Caco-2 (cell line): ENCODE results near the gene PFDN2. TPM values are rescaled to one million over a fixed set of nuclear protein-coding genes. Genes with fewer than 3 reads are reported as not detected.

ENCODE experiments used
- BruUV-seq: library from RNA; stranded (reverse); fragments of 400-500 nt; replicated peaks from 2 replicates; lab custom pipeline; 2021; lab: Mats Ljungman, UMichigan
- CTCF ChIA-PET: fragments of 300-600 bp; sonication (Branson Sonifier 250); formaldehyde crosslinking; loops from one replicate; lab custom pipeline; 2022; ENCODE audit warnings: antibody characterized with exemption; lab: Charles Lee
- POLR2A ChIA-PET: fragments of 300-600 bp; sonication (Branson Sonifier 250); formaldehyde crosslinking; loops from one replicate; lab custom pipeline; 2022; ENCODE audit warnings: antibody characterized with exemption; lab: Charles Lee
- DNase-seq, 2 experiments: peaks; one replicate each; pipeline versions ENCODE4 v3.0.0 to v3.0.0-alpha.2; 2020 to 2022
- H3K27me3 ChIP-seq: replicated peaks from 2 replicates; pipeline ENCODE4 v1.6.0; 2011; ENCODE audit warnings: low read length; ENCODE audit not compliant: control insufficient read depth, insufficient read depth
- H3K36me3 ChIP-seq: 2 replicates; pipeline ENCODE4 v1.5.1; 2011; ENCODE audit warnings: low read length; ENCODE audit not compliant: control insufficient read depth, insufficient read depth
- H3K4me1 ChIP-seq: fragments of 250-450 bp; sonication (Bioruptor Pico); 2 replicates; pipeline ENCODE4 v1.5.1; 2020; ENCODE audit warnings: mild to moderate bottlenecking
- H3K4me3 ChIP-seq: 2 replicates; pipeline ENCODE4 v1.5.1; 2011; ENCODE audit warnings: low read depth, mild to moderate bottlenecking, control low read depth, low read length
- H3K9me3 ChIP-seq: fragments of 250-450 bp; sonication (Bioruptor Pico); 2 replicates; pipeline ENCODE4 v1.5.1; 2020; ENCODE audit warnings: mild to moderate bottlenecking, moderate library complexity
- H3K27ac Mint-ChIP-seq: one replicate; pipeline ENCODE4 v1.8.0; 2022; ENCODE audit warnings: mixed read lengths; ENCODE audit not compliant: unreplicated experiment
- H3K27me3 Mint-ChIP-seq: one replicate; pipeline ENCODE4 v1.8.0; 2022; ENCODE audit warnings: mixed read lengths; ENCODE audit not compliant: insufficient read depth, unreplicated experiment
- H3K36me3 Mint-ChIP-seq: one replicate; pipeline ENCODE4 v1.8.0; 2022; ENCODE audit warnings: mild to moderate bottlenecking, mixed read lengths; ENCODE audit not compliant: insufficient read depth, unreplicated experiment
- H3K4me1 Mint-ChIP-seq: one replicate; pipeline ENCODE4 v1.8.0; 2022; ENCODE audit warnings: low read depth, mixed read lengths; ENCODE audit not compliant: unreplicated experiment
- H3K4me3 Mint-ChIP-seq: one replicate; pipeline ENCODE4 v1.8.0; 2022; ENCODE audit warnings: mild to moderate bottlenecking, moderate library complexity, mixed read lengths; ENCODE audit not compliant: unreplicated experiment
- H3K9me3 Mint-ChIP-seq: one replicate; pipeline ENCODE4 v1.8.0; 2022; ENCODE audit warnings: mixed read lengths; ENCODE audit not compliant: unreplicated experiment
- intact Hi-C: fragments of 100-400 bp; cut with micrococcal nuclease; formaldehyde crosslinking; loops from one replicate; pipeline ENCODE4 v1.10.0; 2022; ENCODE audit not compliant: unreplicated experiment
- total RNA-seq: library from RNA; stranded (reverse); gene quantifications from 2 replicates; pipeline ENCODE4 v1.2.3, GENCODE V29; 2022
- TF ChIP-seq, protein P1 (sequence below), 2 experiments: fragments of 200-600 bp in 1 of 2; IDR thresholded peaks; 1 replicate in 1 of 2; 2 replicates in 1 of 2; pipeline versions ENCODE4 v1.5.1 to v1.8.0; 2011 to 2022; ENCODE audit warnings: antibody characterized with exemption in 1 of 2, control low read depth in 1 of 2, inconsistent platforms in 1 of 2, low read depth in 1 of 2, low read length in 1 of 2, mild to moderate bottlenecking in 1 of 2, moderate library complexity in 1 of 2; ENCODE audit not compliant: insufficient read depth in 1 of 2, severe bottlenecking in 1 of 2, unreplicated experiment in 1 of 2

The PFDN2 gene
- total RNA-seq, 1 experiment from 2014 or later, result 88.0 TPM

DNA sequence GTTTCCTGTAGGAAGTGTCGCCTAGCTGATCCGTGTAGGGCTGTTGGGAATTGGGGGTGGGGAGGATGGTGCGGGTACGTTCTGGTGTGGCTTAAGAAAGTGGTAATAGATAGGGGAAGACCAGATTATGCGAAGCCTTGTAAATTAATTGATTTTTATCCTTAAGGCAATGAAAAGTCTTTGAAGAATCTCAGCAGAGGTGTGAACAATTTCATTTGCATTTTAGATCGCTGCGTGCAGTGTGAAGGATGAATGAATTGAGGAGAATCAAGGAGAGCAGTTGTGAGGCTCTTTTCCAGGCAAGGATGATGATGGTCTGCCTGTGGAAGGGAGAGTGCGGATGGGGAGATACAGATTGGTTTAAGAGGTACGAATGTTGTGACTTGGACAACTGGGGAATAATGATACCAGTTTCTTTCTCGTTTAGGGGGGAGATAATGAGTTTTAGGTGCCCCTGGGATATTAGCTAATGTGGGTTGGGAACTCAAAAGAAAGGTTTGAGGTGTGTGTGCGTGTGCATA lies 15.4 kb upstream of the PFDN2 start:
- no peaks in the 10 kb centered on the region for H3K36me3 Mint-ChIP-seq
- H3K27ac Mint-ChIP-seq, result no peak overlapping the region
- ChIA-PET POLR2A (interaction anchor here (0.6 to 2.4 kb wide), 7 partner anchors 7 to 112 kb away, joined by 3 to 15 read pairs (median 6); partner anchors contain the start of genes F11R, NIT1, PFDN2 and PPOX), CTCF (interaction anchor here (0.5 to 1.6 kb wide), 7 partner anchors 12 to 139 kb away, joined by 3 to 11 read pairs (median 4); partner anchors contain the start of genes KLHDC9, NIT1, PFDN2 and PPOX)
- no peak overlapping the region for H3K4me3 Mint-ChIP-seq
- no peaks in the 10 kb centered on the region for H3K27me3 Mint-ChIP-seq
- BruUV-seq, result TSS peak; percentile 75
- peak overlapping the region; percentile 71 for H3K4me3 ChIP-seq
- TF ChIP-seq, protein P1, sequence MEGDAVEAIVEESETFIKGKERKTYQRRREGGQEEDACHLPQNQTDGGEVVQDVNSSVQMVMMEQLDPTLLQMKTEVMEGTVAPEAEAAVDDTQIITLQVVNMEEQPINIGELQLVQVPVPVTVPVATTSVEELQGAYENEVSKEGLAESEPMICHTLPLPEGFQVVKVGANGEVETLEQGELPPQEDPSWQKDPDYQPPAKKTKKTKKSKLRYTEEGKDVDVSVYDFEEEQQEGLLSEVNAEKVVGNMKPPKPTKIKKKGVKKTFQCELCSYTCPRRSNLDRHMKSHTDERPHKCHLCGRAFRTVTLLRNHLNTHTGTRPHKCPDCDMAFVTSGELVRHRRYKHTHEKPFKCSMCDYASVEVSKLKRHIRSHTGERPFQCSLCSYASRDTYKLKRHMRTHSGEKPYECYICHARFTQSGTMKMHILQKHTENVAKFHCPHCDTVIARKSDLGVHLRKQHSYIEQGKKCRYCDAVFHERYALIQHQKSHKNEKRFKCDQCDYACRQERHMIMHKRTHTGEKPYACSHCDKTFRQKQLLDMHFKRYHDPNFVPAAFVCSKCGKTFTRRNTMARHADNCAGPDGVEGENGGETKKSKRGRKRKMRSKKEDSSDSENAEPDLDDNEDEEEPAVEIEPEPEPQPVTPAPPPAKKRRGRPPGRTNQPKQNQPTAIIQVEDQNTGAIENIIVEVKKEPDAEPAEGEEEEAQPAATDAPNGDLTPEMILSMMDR (IDR thresholded peaks at IDR 0.05; ENCODE audit: insufficient read depth in 1 of 2, low read depth in 1 of 2, low read length in 1 of 2, severe bottlenecking in 1 of 2, unreplicated experiment in 1 of 2), result no peak
- H3K4me1 ChIP-seq, result no peaks in the 10 kb centered on the region
- intact Hi-C loops, result loop anchor here (1.0 kb wide), 1 partner anchor 20 kb away; the partner anchor contains the start of gene UFC1
- H3K9me3 Mint-ChIP-seq, result no peaks in the 10 kb centered on the region
- H3K9me3 ChIP-seq, result no peaks in the 10 kb centered on the region
- H3K4me1 Mint-ChIP-seq, result peaks cover 12% of the 10 kb centered on the region
- no peaks in the 10 kb centered on the region; the same call in 1 of the 2 replicates for H3K36me3 ChIP-seq
- no peak for DNase-seq
- H3K27me3 ChIP-seq, result no peaks in the 10 kb centered on the region

DNA sequence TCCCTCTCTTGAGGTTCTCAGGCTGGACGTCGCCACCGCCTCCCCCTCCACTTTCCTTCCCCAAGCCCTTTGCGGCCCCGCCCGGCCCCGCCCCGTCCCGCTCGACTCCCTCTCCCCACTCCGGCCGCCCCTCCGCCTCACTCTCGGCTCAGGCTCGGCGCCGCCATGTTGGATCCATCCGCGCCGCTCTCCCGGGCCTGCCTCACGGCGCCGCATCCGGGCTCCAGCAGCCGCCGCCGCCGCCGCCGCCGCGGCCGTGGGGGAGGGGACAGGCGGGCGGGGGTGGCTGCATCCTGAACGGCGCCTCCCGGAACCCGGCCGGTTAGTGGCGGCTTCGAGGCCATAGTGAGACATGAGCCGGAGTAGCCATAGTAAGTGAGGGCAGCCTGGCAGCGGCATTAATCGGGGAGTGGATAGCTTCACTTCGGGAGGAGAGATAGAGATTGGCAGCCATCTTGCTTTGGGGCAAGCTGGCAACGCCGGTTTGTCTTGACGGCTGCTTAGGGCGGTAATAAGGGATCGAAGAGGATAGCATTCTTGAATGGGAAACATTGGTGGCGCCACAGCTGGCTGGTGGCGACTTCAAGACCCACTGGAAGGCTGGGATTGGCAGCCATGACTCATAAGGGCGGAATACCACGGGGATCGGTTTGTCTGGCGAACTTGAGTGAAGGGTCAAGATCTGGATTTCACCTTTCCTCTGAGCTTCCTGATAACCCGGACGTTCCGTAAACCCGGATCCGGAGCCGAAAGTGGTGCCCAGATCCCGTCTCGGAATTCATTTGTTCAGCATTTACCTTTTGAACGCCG lies 14.8 kb upstream of the PFDN2 start, which contains the start of gene DEDD:
Gene DEDD, minus strand, starts transcription at position 258 of the 810 bp plus-strand sequence. CDS start 8,205 bp downstream, outside the sequence.
- TF ChIP-seq, protein P1 (IDR thresholded peaks at IDR 0.05; ENCODE audit: insufficient read depth in 1 of 2, low read depth in 1 of 2, low read length in 1 of 2, severe bottlenecking in 1 of 2, unreplicated experiment in 1 of 2), result no peak
- peaks cover 10% of the 10 kb centered on the region for H3K4me1 Mint-ChIP-seq
- H3K9me3 ChIP-seq, result no peaks in the 10 kb centered on the region
- no peaks in the 10 kb centered on the region for H3K4me1 ChIP-seq
- POLR2A ChIA-PET, result interaction anchor here (0.5 to 2.4 kb wide), 9 partner anchors 8 to 113 kb away, joined by 3 to 15 read pairs (median 6); partner anchors contain the start of genes F11R, NIT1, PFDN2 and PPOX
- no TSS peak for BruUV-seq
- peak within 1 kb of the TSS; percentile 71 for H3K4me3 ChIP-seq
- H3K36me3 Mint-ChIP-seq, result peaks cover 1% of the 10 kb centered on the region
- H3K27me3 ChIP-seq, result no peaks in the 10 kb centered on the region
- intact Hi-C loops, result loop anchor here (1.0 kb wide), 2 partner anchors 13 to 21 kb away; partner anchors contain the start of gene UFC1
- no peak within 1 kb of the TSS for H3K4me3 Mint-ChIP-seq
- H3K27ac Mint-ChIP-seq, result no peak within 1 kb of the TSS
- CTCF ChIA-PET, result interaction anchor here (0.5 to 1.6 kb wide), 7 partner anchors 11 to 93 kb away, joined by 3 to 6 read pairs (median 3); partner anchors contain the start of genes KLHDC9, NIT1, PFDN2 and PPOX
- H3K36me3 ChIP-seq, result no peaks in the 10 kb centered on the region; the same call in 1 of the 2 replicates
- no peaks in the 10 kb centered on the region for H3K9me3 Mint-ChIP-seq
- H3K27me3 Mint-ChIP-seq, result no peaks in the 10 kb centered on the region
- DNase-seq, result peak; percentile 93 to 96
